A673 (cell line): ENCODE data around the gene RCBTB2.

Experiments
- CTCF ChIP-seq: fragments of 300-800, 200-600 bp; sonication (generic); conservative IDR thresholded peaks from 2 replicates; pipeline ENCODE4 v1.5.1; 2017; ENCODE audit warnings: low read depth, mild to moderate bottlenecking, antibody characterized with exemption, low read length, moderate library complexity, mixed read lengths
- EZH2 ChIP-seq: fragments of 200-600 bp; sonication (generic); IDR thresholded peaks from 2 replicates; pipeline ENCODE4 v1.6.1; 2017; ENCODE audit warnings: borderline replicate concordance, low read depth, mild to moderate bottlenecking, mixed read lengths, antibody characterized with exemption, low read length; ENCODE audit not compliant: poor library complexity, severe bottlenecking

- TF ChIP-seq CTCF: no peak
- TF ChIP-seq EZH2: no peak
Observed at GRCh38 chr13:48515732-48516131, 17.1 kb downstream of the RCBTB2 start.
